Measurements from ENCODE around the gene TMEM212.

TMEM212 gene

GRCh38 chr3:171895291-171895690 lies 52.1 kb downstream of the TMEM212 start:
- TF ChIP-seq POLR2AphosphoS5 (IDR thresholded peaks at IDR 0.05; ENCODE audit: low read depth) (no peak), CTCF (IDR thresholded peaks at IDR 0.05; ENCODE audit: insufficient read depth, low read length) (no peak), SPI1 (IDR thresholded peaks at IDR 0.05; ENCODE audit: borderline replicate concordance, low read depth) (no peak), REST (IDR thresholded peaks at IDR 0.05; ENCODE audit: insufficient replicate concordance, low read depth) (no peak), GABPA (IDR thresholded peaks at IDR 0.05; ENCODE audit: low read depth) (no peak)
- H3K4me3 ChIP-seq (replicated peaks; ENCODE audit: insufficient read depth, low read length) = no peak overlapping the region
- H3K27me3 ChIP-seq (ENCODE audit: insufficient read depth, poor library complexity, severe bottlenecking) = no peaks in the 10 kb centered on the region
- H3K27ac ChIP-seq (replicated peaks) = no peak overlapping the region
- no peak for DNase-seq (ENCODE audit: low read depth in 1 of 2, low spot score in 1 of 2)

- TF ChIP-seq GABPA (IDR thresholded peaks at IDR 0.05; ENCODE audit: low read depth) (no peak), POLR2AphosphoS5 (IDR thresholded peaks at IDR 0.05; ENCODE audit: low read depth) (no peak), SPI1 (IDR thresholded peaks at IDR 0.05; ENCODE audit: borderline replicate concordance, low read depth) (no peak), REST (IDR thresholded peaks at IDR 0.05; ENCODE audit: insufficient replicate concordance, low read depth) (no peak), CTCF (IDR thresholded peaks at IDR 0.05; ENCODE audit: insufficient read depth, low read length) (no peak)
- DNase-seq (ENCODE audit: low read depth in 1 of 2, low spot score in 1 of 2) = no peak
- no peak overlapping the region for H3K27ac ChIP-seq (replicated peaks)
- no peak overlapping the region for H3K4me3 ChIP-seq (replicated peaks; ENCODE audit: insufficient read depth, low read length)
- H3K27me3 ChIP-seq (ENCODE audit: insufficient read depth, poor library complexity, severe bottlenecking) = no peaks in the 10 kb centered on the region
These were observed 52.8 kb downstream of the TMEM212 start for GRCh38 chr3:171895900-171896299.

- DNase-seq (ENCODE audit: low read depth in 1 of 2, low spot score in 1 of 2) = no peak
- Histone ChIP-seq H3K27ac (replicated peaks) (no peak overlapping the region), H3K4me3 (replicated peaks; ENCODE audit: insufficient read depth, low read length) (no peak overlapping the region), H3K27me3 (ENCODE audit: insufficient read depth, poor library complexity, severe bottlenecking) (no peaks in the 10 kb centered on the region)
- TF ChIP-seq SPI1 (IDR thresholded peaks at IDR 0.05; ENCODE audit: borderline replicate concordance, low read depth) (no peak), CTCF (IDR thresholded peaks at IDR 0.05; ENCODE audit: insufficient read depth, low read length) (no peak), REST (IDR thresholded peaks at IDR 0.05; ENCODE audit: insufficient replicate concordance, low read depth) (no peak), POLR2AphosphoS5 (IDR thresholded peaks at IDR 0.05; ENCODE audit: low read depth) (no peak), GABPA (IDR thresholded peaks at IDR 0.05; ENCODE audit: low read depth) (no peak)
These were observed 53.2 kb downstream of the TMEM212 start for GRCh38 chr3:171896316-171896715.
